Activated naive CD4-positive, alpha-beta T cell treated with anti-CD3 and anti-CD28 coated beads, Interleukin-2, amount 50 U/mL, for 72 hours (primary cell): Measurements from ENCODE around the gene KLK4. TPM values are rescaled to one million over a fixed set of nuclear protein-coding genes. Genes with fewer than 3 reads are reported as not detected.

ENCODE experiments used
- ATAC-seq, 2 donors: fragments of 150-1000 bp; cut with Tn5 transposase; 2 replicates each; pipeline ENCODE4 v1.10.0; 2021; ENCODE audit warnings: mild to moderate bottlenecking in 2 of 2, moderate library complexity in 2 of 2
- DNase-seq, 2 donors: peaks; one replicate each; pipeline ENCODE4 v3.0.0; 2021 to 2022; ENCODE audit warnings: low spot score in 2 of 2
- H3K27ac Mint-ChIP-seq, 2 donors: one replicate each; pipeline ENCODE4 v1.8.0; 2022; ENCODE audit warnings: mild to moderate bottlenecking in 2 of 2, mixed read lengths in 2 of 2
- H3K36me3 Mint-ChIP-seq, 2 donors: one replicate each; pipeline ENCODE4 v1.8.0; 2022; ENCODE audit warnings: mixed read lengths in 2 of 2
- H3K9me3 Mint-ChIP-seq, 2 donors: one replicate each; pipeline ENCODE4 v1.8.0; 2022; ENCODE audit warnings: mixed read lengths in 2 of 2
- total RNA-seq, 2 donors: library from RNA; stranded (reverse); gene quantifications; one replicate each; pipeline ENCODE4 v1.2.3, GENCODE V29; 2022

KLK4 gene
- not detected for total RNA-seq

GRCh38 chr19:50911206-50912101 lies at the start of gene KLK4:
Gene KLK4, minus strand, starts transcription at chr19:50911395. Its CDS starts 657 bp downstream, at chr19:50910738.
- H3K27ac Mint-ChIP-seq = no peak within 1 kb of the TSS
- H3K36me3 Mint-ChIP-seq = no peaks in the 10 kb centered on the region
- H3K9me3 Mint-ChIP-seq = no peaks in the 10 kb centered on the region
- DNase-seq = no peak
- no peak for ATAC-seq

- DNase-seq = no peak
- ATAC-seq = no peak
- peaks cover 20 to 28% of the 10 kb centered on the region in 2 donors for H3K9me3 Mint-ChIP-seq
- H3K36me3 Mint-ChIP-seq = peaks cover 0 to 16% of the 10 kb centered on the region in 2 donors
- no peak overlapping the region for H3K27ac Mint-ChIP-seq
Observed at GRCh38 chr19:50959731-50960500, 48.7 kb upstream of the KLK4 start.

GRCh38 chr19:50957587-50957986 lies 46.4 kb upstream of the KLK4 start:
- DNase-seq (no peak), ATAC-seq (no peak)
- Mint-ChIP-seq H3K36me3 (peaks cover 0 to 13% of the 10 kb centered on the region in 2 donors), H3K27ac (peak overlapping the region in 1 of 2 donors; percentile 21), H3K9me3 (peaks cover 8 to 19% of the 10 kb centered on the region in 2 donors)

GRCh38 chr19:50952910-50953309 lies 41.7 kb upstream of the KLK4 start, which contains the start of gene KLK5:
Gene KLK5, minus strand, starts transcription at chr19:50953038. Its CDS starts 381 bp downstream, at chr19:50952657.
- DNase-seq (no peak), ATAC-seq (no peak)
- Mint-ChIP-seq H3K36me3 (no peaks in the 10 kb centered on the region), H3K27ac (no peak within 1 kb of the TSS), H3K9me3 (no peaks in the 10 kb centered on the region)

- H3K27ac Mint-ChIP-seq = no peak overlapping the region
- H3K9me3 Mint-ChIP-seq = no peaks in the 10 kb centered on the region
- no peak for DNase-seq
- no peaks in the 10 kb centered on the region for H3K36me3 Mint-ChIP-seq
- ATAC-seq = no peak
Observed at GRCh38 chr19:50949861-50950260, 38.7 kb upstream of the KLK4 start.

GRCh38 chr19:50947123-50947522 lies 35.9 kb upstream of the KLK4 start:
- no peak overlapping the region for H3K27ac Mint-ChIP-seq

GRCh38 chr19:50944795-50945194 lies 33.6 kb upstream of the KLK4 start:
- peaks cover 6 to 10% of the 10 kb centered on the region in 2 donors for H3K36me3 Mint-ChIP-seq
- DNase-seq = no peak
- no peak for ATAC-seq
- peaks cover 0 to 7% of the 10 kb centered on the region in 2 donors for H3K9me3 Mint-ChIP-seq
- H3K27ac Mint-ChIP-seq = no peak overlapping the region

More at GRCh38 chr19:50947123-50947522, 35.9 kb upstream of the KLK4 start:
- H3K36me3 Mint-ChIP-seq = peaks cover 5% of the 10 kb centered on the region in 2 donors
- no peak for ATAC-seq
- no peak for DNase-seq
- H3K9me3 Mint-ChIP-seq = peaks cover 0 to 4% of the 10 kb centered on the region in 2 donors

GRCh38 chr19:50943074-50943828 lies 32.1 kb upstream of the KLK4 start:
- no peak for DNase-seq
- no peak for ATAC-seq
- Mint-ChIP-seq H3K9me3 (peaks cover 0 to 7% of the 10 kb centered on the region in 2 donors), H3K27ac (no peak overlapping the region), H3K36me3 (peaks cover 6 to 10% of the 10 kb centered on the region in 2 donors)

- Mint-ChIP-seq H3K27ac (no peak overlapping the region), H3K9me3 (peaks cover 0 to 7% of the 10 kb centered on the region in 2 donors), H3K36me3 (peaks cover 6 to 10% of the 10 kb centered on the region in 2 donors)
- DNase-seq (no peak), ATAC-seq (no peak)
Observed at GRCh38 chr19:50939596-50939995, 28.4 kb upstream of the KLK4 start.

- Mint-ChIP-seq H3K36me3 (no peaks in the 10 kb centered on the region), H3K9me3 (no peaks in the 10 kb centered on the region), H3K27ac (no peak overlapping the region)
- no peak for ATAC-seq
- no peak for DNase-seq
Observed at GRCh38 chr19:50933640-50934039, 22.4 kb upstream of the KLK4 start.

- H3K9me3 Mint-ChIP-seq = no peaks in the 10 kb centered on the region
- H3K36me3 Mint-ChIP-seq = no peaks in the 10 kb centered on the region
- ATAC-seq = no peak
- no peak overlapping the region for H3K27ac Mint-ChIP-seq
- DNase-seq = no peak
Observed at GRCh38 chr19:50932690-50933083, 21.5 kb upstream of the KLK4 start.

GRCh38 chr19:50932018-50932689 lies 21.0 kb upstream of the KLK4 start:
- no peaks in the 10 kb centered on the region for H3K9me3 Mint-ChIP-seq
- ATAC-seq (no peak), DNase-seq (no peak)
- no peak overlapping the region for H3K27ac Mint-ChIP-seq
- H3K36me3 Mint-ChIP-seq = no peaks in the 10 kb centered on the region

- DNase-seq = no peak
- no peaks in the 10 kb centered on the region for H3K9me3 Mint-ChIP-seq
Observed at GRCh38 chr19:50931023-50931422, 19.8 kb upstream of the KLK4 start.

GRCh38 chr19:50928831-50929230 lies 17.6 kb upstream of the KLK4 start:
- H3K9me3 Mint-ChIP-seq = no peaks in the 10 kb centered on the region
- H3K27ac Mint-ChIP-seq = no peak overlapping the region
- no peak for DNase-seq
- ATAC-seq = no peak
- no peaks in the 10 kb centered on the region for H3K36me3 Mint-ChIP-seq

More at GRCh38 chr19:50931023-50931422, 19.8 kb upstream of the KLK4 start:
- no peak overlapping the region for H3K27ac Mint-ChIP-seq
- H3K36me3 Mint-ChIP-seq = no peaks in the 10 kb centered on the region
- no peak for ATAC-seq

GRCh38 chr19:50926144-50926543 lies 14.9 kb upstream of the KLK4 start:
- Mint-ChIP-seq H3K27ac (no peak overlapping the region), H3K9me3 (no peaks in the 10 kb centered on the region), H3K36me3 (no peaks in the 10 kb centered on the region)
- ATAC-seq (no peak), DNase-seq (no peak)

GRCh38 chr19:50925734-50926133 lies 14.5 kb upstream of the KLK4 start:
- DNase-seq (no peak), ATAC-seq (no peak)
- H3K36me3 Mint-ChIP-seq = no peaks in the 10 kb centered on the region

More at GRCh38 chr19:50925734-50926133, 14.5 kb upstream of the KLK4 start:
- H3K27ac Mint-ChIP-seq = no peak overlapping the region
- no peaks in the 10 kb centered on the region for H3K9me3 Mint-ChIP-seq
